Activated CD8-positive, alpha-beta T cell treated with anti-CD3 and anti-CD28 coated beads, Interleukin-2, amount 10 ng/mL, durations not matched to agents 7 days and 5 days (primary cell): ENCODE results near the gene ZFP64. TPM values are rescaled to one million over a fixed set of nuclear protein-coding genes. Genes with fewer than 3 reads are reported as not detected.
"Not testable (repeated sequence)": the region's sequence is repeated elsewhere in the genome, so short reads cannot be mapped to it uniquely, and the experiment has no call there.

Source experiments
- ATAC-seq: fragments of 150-1000 bp; cut with Tn5 transposase; one replicate; pipeline ENCODE4 v1.10.0; 2021; ENCODE audit warnings: moderate library complexity
- CTCF ChIA-PET: fragments of 350-600 bp; sonication (Branson Sonifier 250); formaldehyde crosslinking; loops from one replicate; lab custom pipeline; 2021; ENCODE audit warnings: antibody characterized with exemption; lab: Charles Lee
- POLR2A ChIA-PET: fragments of 350-600 bp; sonication (Branson Sonifier 250); formaldehyde crosslinking; loops from one replicate; lab custom pipeline; 2021; ENCODE audit warnings: antibody characterized with exemption; lab: Charles Lee
- DNase-seq: peaks from one replicate; pipeline ENCODE4 v3.0.0-alpha.2; 2020
- H3K27ac Mint-ChIP-seq: one replicate; pipeline ENCODE4 v1.8.0; 2021; ENCODE audit warnings: mild to moderate bottlenecking, mixed read lengths
- H3K27me3 Mint-ChIP-seq: one replicate; pipeline ENCODE4 v1.8.0; 2021; ENCODE audit warnings: low read depth, mixed read lengths
- H3K36me3 Mint-ChIP-seq: one replicate; pipeline ENCODE4 v1.8.0; 2021; ENCODE audit warnings: low read depth, mixed read lengths
- H3K4me1 Mint-ChIP-seq: one replicate; pipeline ENCODE4 v1.8.0; 2021; ENCODE audit warnings: low read depth, mixed read lengths
- H3K4me3 Mint-ChIP-seq: one replicate; pipeline ENCODE4 v1.8.0; 2021; ENCODE audit warnings: mild to moderate bottlenecking, mixed read lengths
- H3K9me3 Mint-ChIP-seq: one replicate; pipeline ENCODE4 v1.8.0; 2022; ENCODE audit warnings: mixed read lengths; ENCODE audit not compliant: insufficient read depth
- total RNA-seq, 2 experiments: library from RNA; stranded (reverse); gene quantifications; one replicate each; pipeline ENCODE4 v1.2.3, GENCODE V29; 2021

Gene ZFP64
- total RNA-seq, 2 experiments from 2014 or later = 10.4 to 10.5 TPM

DNA sequence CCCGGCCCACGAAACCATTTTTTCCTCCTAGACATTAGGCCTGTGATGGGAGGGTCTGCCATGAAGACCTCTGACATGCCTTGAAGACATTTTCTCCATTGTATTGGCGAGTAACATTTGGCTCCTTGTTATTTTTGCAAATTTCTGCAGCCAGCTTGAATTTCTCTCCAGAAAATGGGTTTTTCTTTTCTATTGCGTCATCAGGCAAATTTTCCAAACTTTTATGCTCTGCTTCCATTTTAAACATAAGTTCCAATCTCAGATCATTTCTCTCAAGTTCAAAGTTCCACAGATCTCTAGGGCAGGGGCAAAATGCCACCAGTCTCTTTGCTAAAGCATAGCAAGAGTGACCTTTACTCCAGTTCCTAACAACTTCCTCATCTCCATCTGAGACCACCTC is 29.8 kb upstream of the ZFP64 start:
- CTCF ChIA-PET, H3K36me3 Mint-ChIP-seq, H3K4me1 Mint-ChIP-seq, H3K4me3 Mint-ChIP-seq, H3K27me3 Mint-ChIP-seq, DNase-seq, ATAC-seq, H3K9me3 Mint-ChIP-seq, H3K27ac Mint-ChIP-seq, POLR2A ChIA-PET: not testable (repeated sequence)

DNA sequence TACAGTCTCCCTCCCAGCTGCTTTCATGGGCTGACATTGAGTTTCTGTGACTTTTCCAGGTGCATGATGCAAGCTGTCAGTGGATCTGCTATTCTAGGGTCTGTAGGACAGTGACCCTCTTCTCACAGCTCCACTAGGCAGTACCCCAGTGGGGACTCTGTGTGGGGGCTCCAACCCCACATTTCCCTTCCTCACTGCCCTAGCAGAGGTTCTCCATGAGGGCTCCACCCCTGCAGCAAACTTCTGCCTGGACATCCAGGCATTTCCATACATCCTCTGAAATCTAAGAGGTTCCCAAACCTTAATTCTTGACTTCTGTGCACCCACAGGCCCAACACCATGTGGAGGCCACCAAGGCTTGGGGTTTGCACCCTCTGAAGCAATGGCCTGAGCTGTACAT is 29.3 kb upstream of the ZFP64 start:
- H3K27ac Mint-ChIP-seq, DNase-seq, H3K27me3 Mint-ChIP-seq, CTCF ChIA-PET, H3K4me1 Mint-ChIP-seq, ATAC-seq, H3K9me3 Mint-ChIP-seq, POLR2A ChIA-PET, H3K4me3 Mint-ChIP-seq, H3K36me3 Mint-ChIP-seq: not testable (repeated sequence)

DNA sequence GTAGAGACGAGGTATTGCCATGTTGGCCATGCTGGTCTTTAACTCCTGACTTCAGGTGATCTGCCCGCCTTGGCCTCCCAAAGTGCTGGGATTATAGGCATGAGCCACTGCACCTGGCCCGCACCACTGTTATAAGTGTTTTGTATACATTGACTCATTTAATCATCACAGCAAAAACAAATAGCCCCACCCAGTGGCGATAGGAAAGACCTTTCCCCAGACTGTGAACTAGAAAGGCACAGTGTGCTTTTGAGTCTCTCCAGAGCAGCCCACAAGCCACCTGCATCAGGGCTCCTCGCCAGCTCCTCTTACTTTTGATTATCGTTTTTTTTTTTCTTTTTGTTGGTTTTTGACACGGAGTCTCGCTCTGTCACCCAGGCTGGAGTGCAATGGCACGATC is 27.9 kb upstream of the ZFP64 start:
- POLR2A ChIA-PET = no interaction called here
- H3K9me3 Mint-ChIP-seq = peaks cover 6% of the 10 kb centered on the region
- H3K27me3 Mint-ChIP-seq = no peaks in the 10 kb centered on the region
- DNase-seq = no peak
- no peaks in the 10 kb centered on the region for H3K36me3 Mint-ChIP-seq
- ATAC-seq = no peak
- no peak overlapping the region for H3K27ac Mint-ChIP-seq
- CTCF ChIA-PET = no interaction called here
- no peaks in the 10 kb centered on the region for H3K4me1 Mint-ChIP-seq
- H3K4me3 Mint-ChIP-seq = no peak overlapping the region

DNA sequence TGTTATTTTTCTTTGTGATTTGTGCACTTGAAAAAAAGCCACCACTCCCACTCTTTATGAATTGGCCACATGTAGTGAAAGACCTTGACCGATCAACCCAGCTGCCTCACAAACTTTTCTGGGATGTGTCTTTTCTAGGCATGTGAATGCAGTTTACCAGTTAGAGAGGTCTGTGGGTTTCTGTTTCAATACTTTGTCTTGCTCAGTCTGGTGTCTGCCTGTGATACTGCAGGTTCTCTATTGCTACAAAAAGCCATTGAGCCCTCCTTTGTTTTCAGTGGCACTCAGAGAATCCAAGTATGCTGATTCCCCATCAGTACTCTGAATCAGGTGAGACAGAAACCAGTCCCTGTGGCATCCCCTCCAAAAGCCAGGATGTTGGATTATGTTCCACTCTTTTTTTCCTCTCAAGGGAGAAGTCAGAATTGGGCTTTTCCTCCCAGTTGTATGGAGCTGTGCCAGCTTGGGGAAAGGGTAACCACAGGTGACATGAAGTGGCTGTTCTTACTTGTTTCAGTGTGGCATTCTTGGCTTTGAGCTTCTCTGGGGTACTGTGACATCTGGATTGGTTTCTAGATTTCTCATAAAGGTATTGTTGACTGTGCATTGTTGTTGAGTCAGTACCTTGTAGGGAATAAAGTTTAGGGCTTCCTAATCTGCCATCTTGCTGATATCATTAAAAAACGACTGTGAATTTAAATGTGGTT is 26.3 kb upstream of the ZFP64 start:
- H3K4me1 Mint-ChIP-seq = no peaks in the 10 kb centered on the region
- no peak overlapping the region for H3K27ac Mint-ChIP-seq
- no peaks in the 10 kb centered on the region for H3K27me3 Mint-ChIP-seq
- no peak for ATAC-seq
- no peak overlapping the region for H3K4me3 Mint-ChIP-seq
- DNase-seq = no peak
- CTCF ChIA-PET = no interaction called here
- peaks cover 6% of the 10 kb centered on the region for H3K9me3 Mint-ChIP-seq
- no peaks in the 10 kb centered on the region for H3K36me3 Mint-ChIP-seq
- POLR2A ChIA-PET = no interaction called here

DNA sequence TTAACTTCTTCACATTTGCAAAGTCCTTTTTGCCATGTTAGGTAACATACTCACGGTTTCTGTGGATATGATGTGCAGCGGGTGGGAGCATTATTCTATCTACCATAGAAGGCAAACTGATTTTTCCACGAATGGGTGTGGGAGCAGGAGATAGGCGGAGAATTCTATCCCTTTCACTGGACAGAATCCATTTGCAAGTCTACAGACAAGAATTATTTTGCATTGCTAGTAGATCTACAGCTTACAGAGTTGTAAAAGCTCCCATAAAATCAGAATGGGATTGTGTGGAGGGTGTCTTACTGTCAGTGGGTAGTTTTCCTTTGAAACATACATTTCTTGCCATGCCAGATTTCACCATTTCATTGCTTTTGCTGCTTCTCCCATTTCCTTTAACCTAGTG is 22.4 kb upstream of the ZFP64 start:
- no peaks in the 10 kb centered on the region for H3K4me1 Mint-ChIP-seq
- ATAC-seq (no peak), DNase-seq (no peak)
- H3K36me3 Mint-ChIP-seq = no peaks in the 10 kb centered on the region
- ChIA-PET POLR2A (interaction anchor here (0.6 kb wide), 1 partner anchor 226 kb away, joined by 4 read pairs; no protein-coding TSS in a partner anchor), CTCF (no interaction called here)
- no peak overlapping the region for H3K4me3 Mint-ChIP-seq
- H3K27ac Mint-ChIP-seq = no peak overlapping the region
- no peaks in the 10 kb centered on the region for H3K9me3 Mint-ChIP-seq
- H3K27me3 Mint-ChIP-seq = no peaks in the 10 kb centered on the region

DNA sequence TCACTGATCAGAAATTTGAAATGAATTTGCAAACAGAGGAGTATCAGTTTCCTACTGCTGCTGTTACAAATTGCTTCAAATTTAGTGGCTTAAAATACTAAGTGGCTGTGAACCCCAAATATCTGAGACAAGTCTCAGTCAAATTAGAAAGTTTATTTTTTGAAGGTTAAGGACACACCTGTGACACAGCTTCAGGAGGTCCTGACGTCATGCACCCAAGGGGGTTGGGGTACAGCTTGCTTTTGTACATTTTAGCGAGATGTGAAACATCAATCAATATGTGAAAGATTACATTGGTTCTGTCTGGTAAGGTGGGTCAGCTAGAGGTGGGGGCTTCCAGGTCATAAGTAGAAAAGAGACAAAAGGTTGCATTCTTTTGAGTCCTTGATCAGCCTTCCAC is 21.4 kb upstream of the ZFP64 start:
- H3K4me1 Mint-ChIP-seq = no peaks in the 10 kb centered on the region
- H3K9me3 Mint-ChIP-seq = no peaks in the 10 kb centered on the region
- H3K36me3 Mint-ChIP-seq = no peaks in the 10 kb centered on the region
- no peaks in the 10 kb centered on the region for H3K27me3 Mint-ChIP-seq
- POLR2A ChIA-PET = no interaction called here
- CTCF ChIA-PET = interaction anchor here (1.3 kb wide), 1 partner anchor 21 kb away, joined by 7 read pairs; the partner anchor contains the start of gene ZFP64
- H3K4me3 Mint-ChIP-seq = no peak overlapping the region
- ATAC-seq (no peak), DNase-seq (no peak)
- no peak overlapping the region for H3K27ac Mint-ChIP-seq

DNA sequence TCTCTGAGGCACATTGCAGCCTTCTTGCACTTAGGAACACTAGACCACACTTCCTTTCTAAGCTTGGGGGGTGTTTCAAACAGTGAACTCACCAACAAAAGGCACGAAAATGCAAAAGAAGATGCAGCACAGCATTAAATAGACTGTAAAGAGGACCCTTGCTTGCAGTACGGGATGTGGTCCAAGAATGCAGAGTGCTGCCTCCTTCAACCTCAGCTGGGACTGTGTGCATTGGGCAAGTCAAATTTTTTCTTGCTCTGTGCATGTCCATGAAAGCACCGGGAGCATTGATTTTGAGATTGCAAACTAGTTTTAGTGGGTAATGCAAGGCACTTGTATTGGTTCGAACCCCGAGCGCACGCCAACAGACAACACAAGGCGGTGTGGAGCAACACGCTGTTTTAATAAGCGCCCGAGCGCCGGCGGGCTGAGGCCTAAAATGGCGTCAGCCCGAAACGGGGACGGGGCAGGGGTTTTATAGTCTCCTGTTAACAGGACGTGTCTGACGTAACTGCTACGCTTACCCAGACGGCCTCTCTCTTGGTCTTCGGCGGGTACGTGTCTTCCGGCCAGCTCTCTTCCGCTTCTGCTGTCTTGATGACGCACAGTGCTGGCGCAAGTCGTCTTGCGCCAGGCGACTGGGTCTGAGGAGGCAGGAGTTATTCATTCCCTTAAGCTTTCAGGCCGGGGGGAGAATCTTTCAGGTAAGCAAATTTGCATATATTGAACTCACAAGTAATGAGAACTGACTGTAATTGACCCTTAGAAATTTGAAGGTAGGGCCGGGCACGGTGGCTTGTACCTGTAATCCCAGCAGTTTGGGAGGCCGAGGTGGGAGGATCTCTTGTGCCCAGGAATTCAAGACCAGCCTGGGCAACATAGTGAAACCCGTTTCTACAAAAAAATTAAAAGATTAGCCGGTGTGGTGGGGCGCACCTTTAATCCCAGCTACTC is 18.7 kb upstream of the ZFP64 start:
- ATAC-seq = no peak
- CTCF ChIA-PET = no interaction called here
- no peaks in the 10 kb centered on the region for H3K9me3 Mint-ChIP-seq
- no peaks in the 10 kb centered on the region for H3K27me3 Mint-ChIP-seq
- no peak overlapping the region for H3K4me3 Mint-ChIP-seq
- POLR2A ChIA-PET = no interaction called here
- no peak overlapping the region for H3K27ac Mint-ChIP-seq
- no peaks in the 10 kb centered on the region for H3K4me1 Mint-ChIP-seq
- no peaks in the 10 kb centered on the region for H3K36me3 Mint-ChIP-seq
- DNase-seq = no peak

DNA sequence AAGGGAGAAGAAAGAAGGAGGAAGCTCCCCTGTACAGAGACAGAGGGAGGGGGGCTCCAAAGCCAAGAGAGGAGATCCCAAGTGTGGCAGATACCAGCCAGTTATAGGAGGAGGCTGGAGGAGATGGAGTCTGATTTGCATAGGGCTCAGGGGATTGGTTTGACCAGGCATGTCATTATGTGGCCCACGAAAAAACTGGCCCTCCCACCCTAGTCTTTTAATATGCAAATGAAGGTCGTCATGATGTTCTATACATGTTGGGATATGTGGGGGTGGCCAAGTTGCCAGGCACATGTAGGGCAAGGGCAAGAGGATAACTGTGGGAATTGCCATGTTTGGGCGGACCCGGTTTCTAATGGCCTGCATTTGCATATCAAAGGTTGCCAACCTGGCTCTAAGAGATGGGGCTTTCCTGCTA is 17.6 kb upstream of the ZFP64 start:
- ATAC-seq (no peak), DNase-seq (no peak)
- no peak overlapping the region for H3K4me3 Mint-ChIP-seq
- no peaks in the 10 kb centered on the region for H3K9me3 Mint-ChIP-seq
- H3K4me1 Mint-ChIP-seq = no peaks in the 10 kb centered on the region
- no peaks in the 10 kb centered on the region for H3K27me3 Mint-ChIP-seq
- H3K36me3 Mint-ChIP-seq = no peaks in the 10 kb centered on the region
- POLR2A ChIA-PET = no interaction called here
- H3K27ac Mint-ChIP-seq = no peak overlapping the region
- CTCF ChIA-PET = no interaction called here

DNA sequence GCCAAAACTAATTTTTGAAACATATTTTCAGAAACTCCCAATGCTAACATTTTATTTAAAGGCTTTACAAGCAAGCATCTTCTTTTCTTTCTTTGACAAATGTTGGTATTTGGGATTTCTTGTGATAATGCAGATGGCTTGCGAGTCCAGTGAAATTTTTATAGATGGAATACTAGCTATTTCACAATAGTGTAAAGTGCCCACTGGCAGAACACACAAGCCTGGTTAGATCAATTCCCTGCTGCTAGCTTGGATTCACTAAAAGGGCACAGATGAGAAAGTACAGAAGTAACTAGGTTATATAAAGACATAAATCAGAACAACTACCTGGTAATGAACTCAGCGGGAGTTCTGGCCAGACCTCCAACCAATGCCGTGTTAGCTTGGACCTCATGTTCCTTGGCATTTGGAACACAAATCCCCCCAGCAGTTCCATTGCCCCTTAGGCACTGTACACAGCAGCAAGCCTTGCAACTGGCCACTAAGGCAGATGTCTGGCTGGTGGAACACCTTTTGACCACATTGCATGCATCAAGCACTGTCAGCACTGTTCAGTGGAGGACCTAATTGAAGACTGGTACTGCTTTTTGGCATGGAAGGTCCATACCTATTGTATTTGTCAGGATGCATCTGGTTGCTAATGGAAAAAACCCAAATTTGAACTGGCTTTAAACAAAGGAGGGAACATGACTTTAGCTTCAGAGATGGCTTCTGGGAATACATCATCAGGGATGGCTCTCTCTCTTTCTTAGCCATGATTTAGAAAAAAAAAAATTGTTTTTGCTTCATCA is 15.6 kb upstream of the ZFP64 start:
- ChIA-PET POLR2A (no interaction called here), CTCF (interaction anchor here (0.5 kb wide), 1 partner anchor 15 kb away, joined by 4 read pairs; the partner anchor contains the start of gene ZFP64)
- no peaks in the 10 kb centered on the region for H3K36me3 Mint-ChIP-seq
- H3K27me3 Mint-ChIP-seq = no peaks in the 10 kb centered on the region
- no peak for DNase-seq
- H3K27ac Mint-ChIP-seq = no peak overlapping the region
- H3K4me3 Mint-ChIP-seq = no peak overlapping the region
- H3K9me3 Mint-ChIP-seq = no peaks in the 10 kb centered on the region
- ATAC-seq = no peak
- H3K4me1 Mint-ChIP-seq = no peaks in the 10 kb centered on the region

DNA sequence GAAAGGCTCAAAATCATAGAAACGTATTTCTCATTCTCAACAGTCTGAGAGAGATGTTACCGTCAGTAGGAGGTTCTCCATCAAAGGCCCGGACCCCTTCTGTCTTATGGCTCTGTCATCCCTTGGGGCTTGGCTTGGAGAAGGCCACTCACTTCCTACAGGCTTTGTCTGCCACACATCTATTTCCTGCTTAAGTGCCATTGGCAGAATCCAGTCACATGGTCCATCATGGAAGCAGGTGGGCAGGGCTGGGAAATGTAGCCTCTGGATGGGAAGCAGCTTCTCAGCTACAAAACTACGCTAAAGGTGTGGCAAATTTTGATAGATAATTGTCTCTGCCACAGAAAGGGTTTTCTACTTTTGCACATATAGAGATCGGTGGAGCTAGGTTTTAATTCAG is 12.6 kb upstream of the ZFP64 start:
- ChIA-PET CTCF (interaction anchor here (0.7 kb wide), 1 partner anchor 110 kb away, joined by 3 read pairs; no protein-coding TSS in a partner anchor), POLR2A (no interaction called here)
- ATAC-seq = no peak
- DNase-seq = no peak
- H3K36me3 Mint-ChIP-seq = no peaks in the 10 kb centered on the region
- no peaks in the 10 kb centered on the region for H3K27me3 Mint-ChIP-seq
- no peak overlapping the region for H3K27ac Mint-ChIP-seq
- no peak overlapping the region for H3K4me3 Mint-ChIP-seq
- H3K9me3 Mint-ChIP-seq = no peaks in the 10 kb centered on the region
- no peaks in the 10 kb centered on the region for H3K4me1 Mint-ChIP-seq

DNA sequence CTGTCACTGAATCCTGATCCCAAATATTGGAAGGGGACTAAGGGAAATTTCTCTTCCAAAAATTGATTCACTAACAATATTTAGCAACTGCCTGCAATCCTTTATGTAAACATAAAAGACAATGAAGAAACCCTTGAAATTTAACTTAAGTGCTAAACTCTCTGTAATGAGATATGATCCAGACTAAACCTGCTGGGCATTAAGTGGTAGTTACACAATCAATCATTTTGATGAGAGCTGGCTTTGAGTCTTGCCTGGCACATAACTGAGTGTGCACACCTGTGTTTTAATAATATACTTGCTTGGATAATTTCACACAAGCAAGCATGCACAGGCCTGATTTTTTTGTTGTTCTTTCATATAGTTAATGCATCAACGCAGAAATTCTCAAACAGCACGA is 9.8 kb upstream of the ZFP64 start:
- Mint-ChIP-seq H3K36me3 (no peaks in the 10 kb centered on the region), H3K27me3 (no peaks in the 10 kb centered on the region), H3K4me3 (no peak overlapping the region), H3K9me3 (no peaks in the 10 kb centered on the region), H3K27ac (no peak overlapping the region), H3K4me1 (no peaks in the 10 kb centered on the region)
- ChIA-PET POLR2A (no interaction called here), CTCF (no interaction called here)
- ATAC-seq = no peak
- no peak for DNase-seq
